ENCODE measurements around the gene ASCL3. TPM values are rescaled to one million over a fixed set of nuclear protein-coding genes. Genes with fewer than 3 reads are reported as not detected.
"Not testable (repeated sequence)": the region's sequence is repeated elsewhere in the genome, so short reads cannot be mapped to it uniquely, and the experiment has no call there.

ASCL3 gene, protein sequence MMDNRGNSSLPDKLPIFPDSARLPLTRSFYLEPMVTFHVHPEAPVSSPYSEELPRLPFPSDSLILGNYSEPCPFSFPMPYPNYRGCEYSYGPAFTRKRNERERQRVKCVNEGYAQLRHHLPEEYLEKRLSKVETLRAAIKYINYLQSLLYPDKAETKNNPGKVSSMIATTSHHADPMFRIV
- polyA plus RNA-seq (ENCODE audit: insufficient read length in 4 of 4), result under 1 TPM in 2 of 4 donors, not detected in 2; 0.24 to 0.29 TPM

DNA sequence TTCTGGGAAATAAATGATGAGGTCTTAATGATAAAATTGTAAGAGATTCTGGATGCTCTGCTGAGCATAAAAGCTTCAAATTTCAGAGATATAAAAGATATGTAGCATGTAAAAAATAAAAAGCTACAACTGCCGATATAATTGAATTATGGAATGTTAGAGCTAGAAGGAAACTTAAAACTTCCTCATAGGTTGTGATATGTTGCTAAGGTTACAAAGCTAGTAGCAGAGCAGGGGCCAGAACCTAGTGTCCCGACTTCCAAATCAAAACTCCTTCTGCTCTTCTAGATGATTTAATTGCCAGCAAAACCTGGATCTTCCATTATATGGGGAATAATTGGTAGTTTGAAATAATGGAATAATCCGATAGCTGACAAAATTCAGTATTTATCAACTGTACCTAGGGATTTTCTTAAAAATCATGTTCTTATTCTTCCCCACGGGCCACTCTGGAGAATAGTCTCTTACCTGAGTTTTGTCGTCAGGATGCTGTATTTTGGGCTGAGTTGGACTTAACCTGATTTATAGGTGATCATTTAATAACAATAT, at the start of gene ASCL3:
Gene ASCL3 (minus strand): TSS at position 499 of the 549 bp plus-strand sequence. CDS start 4,855 bp downstream, outside the sequence.
- no peak for DNase-seq (ENCODE audit: low read depth in 4 of 4, low spot score in 3 of 4)

- no peak for DNase-seq (ENCODE audit: low read depth in 4 of 4, low spot score in 3 of 4)
Measured at GRCh38 chr11:8989453-8989852, 46.6 kb upstream of the ASCL3 start.

GRCh38 chr11:8988329-8989234, 45.8 kb upstream of the ASCL3 start:
- DNase-seq (ENCODE audit: low read depth in 4 of 4, low spot score in 3 of 4), result no peak

DNA sequence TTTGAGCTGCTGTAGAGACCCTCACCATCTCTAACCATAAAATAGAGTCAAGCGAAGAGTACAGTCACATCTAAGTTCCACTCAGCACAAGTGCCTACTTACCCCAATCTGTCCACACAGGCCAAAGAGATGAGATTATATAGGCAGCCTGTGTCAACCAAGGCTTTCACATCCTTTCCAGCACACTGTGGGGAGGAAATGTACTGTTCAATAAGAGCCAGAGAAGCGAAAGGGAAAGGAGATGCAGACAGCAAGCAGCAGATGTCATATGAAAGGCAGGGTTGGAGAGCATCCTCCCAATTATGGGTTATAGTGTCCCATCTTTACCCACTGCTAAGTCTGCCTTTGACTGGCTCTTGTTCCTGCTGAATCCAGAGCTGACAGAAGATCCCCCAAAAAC, 44.6 kb upstream of the ASCL3 start:
- DNase-seq (ENCODE audit: low read depth in 4 of 4, low spot score in 3 of 4), result no peak

DNA sequence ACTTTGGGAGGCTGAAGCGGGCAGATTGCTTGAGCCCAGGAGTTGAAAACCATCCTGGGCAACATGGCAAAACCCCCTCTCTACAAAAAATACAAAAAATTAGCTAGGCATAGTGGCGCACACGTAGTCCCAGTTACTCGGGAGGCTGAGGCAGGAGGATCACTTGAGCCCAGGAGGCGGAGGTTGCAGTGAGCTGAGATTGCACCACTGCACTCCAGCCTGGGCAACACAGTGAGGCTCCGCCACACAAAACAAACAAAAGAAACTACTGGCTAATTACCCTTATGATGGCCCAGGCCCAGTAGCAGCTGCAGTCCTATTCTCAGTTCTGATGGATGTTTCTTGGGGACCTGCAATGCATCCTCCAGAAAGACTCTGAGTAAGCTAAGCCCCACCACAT, 44.0 kb upstream of the ASCL3 start:
- DNase-seq (ENCODE audit: low read depth in 4 of 4, low spot score in 3 of 4), result not testable (repeated sequence)

- DNase-seq (ENCODE audit: low read depth in 4 of 4, low spot score in 3 of 4), result no peak
Measured at GRCh38 chr11:8985462-8985861, 42.6 kb upstream of the ASCL3 start.

- DNase-seq (ENCODE audit: low read depth in 4 of 4, low spot score in 3 of 4), result no peak
Measured at GRCh38 chr11:8983552-8983951, 40.7 kb upstream of the ASCL3 start.

DNA sequence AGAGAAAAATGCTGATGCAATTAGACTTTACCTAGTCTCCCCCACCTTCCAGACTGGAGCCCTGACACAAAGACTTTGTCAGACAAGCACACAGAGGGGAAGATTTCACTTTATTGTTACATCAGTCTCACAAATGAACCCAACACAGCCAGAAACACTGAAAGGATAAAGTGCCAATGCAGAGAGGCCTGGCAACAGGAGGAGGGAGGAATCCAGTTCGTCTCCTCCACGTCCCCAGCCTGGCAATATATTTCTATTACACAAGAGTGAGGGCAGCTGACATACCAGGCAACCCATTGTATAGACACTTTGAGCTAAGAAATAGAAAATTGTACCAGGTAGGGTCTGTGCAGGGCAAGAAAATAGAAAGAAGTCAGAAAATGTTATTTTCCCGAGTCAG, 37.7 kb upstream of the ASCL3 start:
- DNase-seq (ENCODE audit: low read depth in 4 of 4, low spot score in 3 of 4), result no peak

GRCh38 chr11:8979365-8979764, 36.5 kb upstream of the ASCL3 start:
- DNase-seq (ENCODE audit: low read depth in 4 of 4, low spot score in 3 of 4), result not testable (repeated sequence)

GRCh38 chr11:8973121-8973520, 30.3 kb upstream of the ASCL3 start:
- no peak for DNase-seq (ENCODE audit: low read depth in 4 of 4, low spot score in 3 of 4)

- no peak for DNase-seq (ENCODE audit: low read depth in 4 of 4, low spot score in 3 of 4)
Measured at GRCh38 chr11:8971924-8972316, 29.1 kb upstream of the ASCL3 start.

- DNase-seq (ENCODE audit: low read depth in 4 of 4, low spot score in 3 of 4), result no peak
Measured at GRCh38 chr11:8971196-8971923, 28.5 kb upstream of the ASCL3 start.

DNA sequence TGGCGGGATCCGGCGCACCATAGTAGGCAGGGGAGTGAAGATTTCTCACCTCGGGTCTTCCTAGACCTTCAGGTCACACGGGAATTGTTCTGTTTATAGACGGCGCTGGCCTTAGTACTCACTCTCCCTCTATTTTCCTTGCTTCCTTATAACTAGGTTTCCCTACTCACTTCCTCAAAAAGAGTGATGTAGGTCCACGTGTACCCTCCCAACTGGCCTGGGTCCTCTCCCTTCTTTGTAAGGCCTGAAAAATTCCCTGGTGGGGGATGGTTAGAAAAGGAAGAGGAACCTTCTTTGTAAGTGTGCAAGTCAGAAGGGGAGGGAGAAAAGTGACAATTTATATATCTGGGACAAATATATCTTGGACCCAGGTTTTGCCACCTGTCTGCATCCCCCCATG, 24.4 kb upstream of the ASCL3 start:
- DNase-seq (ENCODE audit: low read depth in 4 of 4, low spot score in 3 of 4), result no peak

- DNase-seq (ENCODE audit: low read depth in 4 of 4, low spot score in 3 of 4), result peak; percentile 74 to 83 (median 78)
Measured at GRCh38 chr11:8964324-8965320, 21.8 kb upstream of the ASCL3 start, which contains the start of gene TMEM9B. Gene TMEM9B (minus strand): TSS chr11:8964442. CDS start chr11:8964313, 129 bp downstream.

DNA sequence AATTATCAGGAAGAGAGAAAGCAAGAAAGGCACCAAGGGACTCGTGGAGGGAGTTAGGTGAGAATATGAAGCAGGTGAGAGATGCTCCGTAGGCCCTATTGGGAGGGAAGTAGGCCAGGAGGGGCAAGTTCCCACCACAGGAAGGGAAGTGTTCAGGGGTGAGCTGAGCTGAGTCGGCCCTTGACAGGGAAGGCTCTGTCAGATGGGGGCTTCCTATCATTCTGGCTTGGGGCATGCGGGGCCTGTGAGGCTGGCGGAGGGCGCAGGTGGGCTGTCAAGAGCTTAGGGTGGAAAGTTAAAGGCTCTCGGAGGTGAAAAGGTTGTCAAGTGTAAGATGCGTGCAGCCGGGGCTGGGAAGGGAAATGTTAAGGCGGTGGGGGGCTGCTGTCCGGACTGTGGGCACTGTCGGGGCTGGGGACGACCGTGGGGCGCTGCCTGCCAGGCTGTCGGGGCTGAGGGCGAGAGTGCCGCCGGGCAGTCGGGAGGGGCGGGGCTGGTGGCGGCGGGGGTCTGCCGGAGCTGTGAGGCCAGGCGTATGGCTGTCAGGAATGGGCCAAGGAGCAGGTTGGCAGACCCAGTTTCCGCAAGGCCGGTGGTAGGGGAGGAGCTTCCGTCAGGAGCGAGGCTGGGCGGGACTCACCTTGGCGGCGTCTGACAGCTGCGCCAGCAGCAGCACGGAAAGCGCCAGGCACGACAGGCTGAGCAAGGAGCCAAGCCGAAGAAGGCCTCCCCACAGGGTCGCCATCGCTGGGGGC, 20.9 kb upstream of the ASCL3 start:
- DNase-seq (ENCODE audit: low read depth in 4 of 4, low spot score in 3 of 4), result peak in 1 of 4 donors; percentile 54

DNA sequence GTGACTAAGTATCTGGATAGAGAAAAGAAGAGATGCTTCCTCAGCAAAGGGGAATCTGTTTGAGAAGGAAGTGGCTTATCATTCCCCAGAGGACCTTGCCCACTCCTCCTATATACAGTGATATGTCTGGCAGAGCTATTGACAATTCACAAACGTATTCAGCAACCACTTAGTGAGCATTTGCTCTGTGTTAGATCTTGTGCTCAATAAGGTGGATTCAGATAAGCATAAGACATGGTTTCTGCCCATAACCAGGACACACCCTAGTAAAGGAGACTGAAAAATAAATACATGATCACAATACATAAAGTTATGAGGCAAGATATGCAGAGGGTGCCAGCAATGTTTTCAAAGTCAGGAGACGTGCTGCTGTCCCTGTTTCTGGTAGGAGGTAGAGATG, 20.0 kb upstream of the ASCL3 start:
- DNase-seq (ENCODE audit: low read depth in 4 of 4, low spot score in 3 of 4), result no peak

DNA sequence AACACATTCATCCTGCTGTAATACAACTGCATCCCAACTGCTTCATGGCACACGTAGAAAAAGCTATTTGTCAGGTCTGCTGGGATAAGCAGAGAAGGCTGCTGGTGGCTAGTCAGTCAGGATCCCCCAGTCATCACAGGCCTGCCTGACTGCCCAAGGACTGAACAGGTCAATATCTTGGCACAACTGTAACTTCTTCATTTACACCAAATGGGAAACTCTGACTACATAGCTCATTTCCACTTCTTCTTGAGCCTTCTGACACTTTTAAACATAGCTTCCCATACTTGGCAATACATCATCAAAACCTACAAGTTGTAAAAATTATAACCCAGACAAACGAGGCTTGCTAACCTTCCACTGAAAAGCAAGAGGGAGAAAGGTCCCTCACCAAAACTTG, 18.6 kb upstream of the ASCL3 start:
- no peak for DNase-seq (ENCODE audit: low read depth in 4 of 4, low spot score in 3 of 4)

DNA sequence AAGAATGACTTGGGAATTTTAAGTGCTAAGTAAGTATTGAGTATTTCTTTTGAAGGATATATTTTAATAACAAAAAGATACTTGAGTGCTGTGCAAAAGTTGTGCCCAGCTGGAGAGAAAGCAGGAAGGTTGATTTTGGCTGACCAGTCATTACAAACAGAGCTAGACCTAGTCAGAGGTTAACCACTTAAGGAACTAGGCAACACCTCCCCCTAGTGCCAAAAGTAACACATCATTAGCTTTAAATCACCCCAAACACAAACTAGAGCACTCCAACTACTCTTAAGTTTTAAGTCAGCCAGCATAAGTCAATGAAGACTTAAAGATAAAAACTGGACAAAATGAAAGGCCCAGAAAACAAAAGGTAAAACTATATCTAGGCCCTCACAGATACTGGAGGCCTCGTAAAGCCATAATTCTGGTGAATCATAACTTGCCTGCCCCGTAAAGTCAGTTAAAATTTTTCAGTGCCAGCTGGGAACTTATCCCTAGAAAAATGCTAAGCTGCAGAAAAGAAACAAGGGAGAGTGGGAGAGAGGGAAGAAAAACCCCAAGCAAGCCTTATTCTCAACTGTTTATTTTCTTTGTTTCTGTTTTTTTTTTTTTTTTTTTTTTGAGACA, 16.8 kb upstream of the ASCL3 start:
- peak in 3 of 4 donors; percentile 52 to 60 (median 55) for DNase-seq (ENCODE audit: low read depth in 4 of 4, low spot score in 3 of 4)

All from left renal pelvis (tissue), 4 donors.